ENCODE data around the gene DIP2B. TPM values are rescaled to one million over a fixed set of nuclear protein-coding genes. Genes with fewer than 3 reads are reported as not detected.

Gene DIP2B
- total and polyA plus RNA-seq, 2 of the 13 experiments (the other 11 are each of a cell fraction or from before 2014, with no cell fraction given) = 32.1 to 35.8 TPM

DNA sequence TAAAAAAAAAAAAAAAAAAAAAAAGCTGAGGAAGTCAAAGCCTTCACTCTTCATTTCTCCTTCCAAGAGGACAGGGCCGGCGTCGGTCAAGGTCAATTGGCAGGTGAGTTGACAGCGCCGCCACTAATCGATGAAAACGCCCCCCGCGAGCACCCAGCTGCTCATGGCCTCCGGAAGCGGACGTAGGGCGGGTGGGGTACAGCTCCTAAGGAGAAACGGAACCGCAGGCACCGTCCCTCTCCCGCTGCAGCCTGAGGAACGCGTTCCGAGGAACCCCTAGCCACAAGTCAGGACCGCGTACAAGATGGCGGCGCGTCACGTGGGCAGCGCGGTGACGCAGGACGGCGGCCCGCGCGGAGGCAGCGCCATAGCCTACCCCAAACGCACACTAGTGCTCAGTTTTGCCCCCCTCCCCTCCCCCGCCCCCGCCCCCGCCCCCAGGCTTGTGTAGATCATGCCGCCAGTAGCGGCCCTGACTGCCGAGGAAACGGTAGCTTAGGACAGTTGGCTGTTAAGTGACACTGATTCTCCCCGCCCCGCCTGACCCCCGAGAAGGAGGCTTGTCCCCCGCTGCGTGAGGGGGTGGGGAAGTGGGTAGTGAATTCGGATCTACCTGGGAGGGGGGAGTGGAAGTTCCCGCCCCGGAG is 259.0 kb downstream of the DIP2B start, which contains the start of gene ATF1 (continued):
- TF ChIP-seq, protein P1, sequence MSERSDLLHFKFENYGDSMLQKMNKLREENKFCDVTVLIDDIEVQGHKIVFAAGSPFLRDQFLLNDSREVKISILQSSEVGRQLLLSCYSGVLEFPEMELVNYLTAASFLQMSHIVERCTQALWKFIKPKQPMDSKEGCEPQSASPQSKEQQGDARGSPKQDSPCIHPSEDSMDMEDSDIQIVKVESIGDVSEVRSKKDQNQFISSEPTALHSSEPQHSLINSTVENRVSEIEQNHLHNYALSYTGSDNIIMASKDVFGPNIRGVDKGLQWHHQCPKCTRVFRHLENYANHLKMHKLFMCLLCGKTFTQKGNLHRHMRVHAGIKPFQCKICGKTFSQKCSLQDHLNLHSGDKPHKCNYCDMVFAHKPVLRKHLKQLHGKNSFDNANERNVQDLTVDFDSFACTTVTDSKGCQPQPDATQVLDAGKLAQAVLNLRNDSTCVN (CRISPR knock-in tag; IDR thresholded peaks at IDR 0.05; ENCODE audit: borderline replicate concordance) = peak; percentile 35; the same call in 1 of the 2 replicates
- TF ChIP-seq FUBP1 (CRISPR knock-in tag; IDR thresholded peaks at IDR 0.05; ENCODE audit: borderline replicate concordance) = 0 out of 2 replicates have a peak, but pooled peaks have one; percentile 38
- TF ChIP-seq KAT8 (CRISPR knock-in tag; IDR thresholded peaks at IDR 0.05) = peak; percentile 88
- TF ChIP-seq SOX5 (CRISPR knock-in tag; IDR thresholded peaks at IDR 0.05; ENCODE audit: borderline replicate concordance) = 0 out of 2 replicates have a peak, but pooled peaks have one; percentile 41
- peak; percentile 51 for TF ChIP-seq RAD21 (CRISPR knock-in tag; IDR thresholded peaks at IDR 0.05)
- no peak for TF ChIP-seq MBNL3 (CRISPR knock-in tag; conservative IDR thresholded peaks at IDR 0.05)
- TF ChIP-seq HDAC6 (IDR thresholded peaks at IDR 0.05; ENCODE audit: low read depth, low read length) = no peak
- TF ChIP-seq PCBP1 (IDR thresholded peaks at IDR 0.05; ENCODE audit: borderline replicate concordance, low read depth, low read length) = peak; percentile 95
- TF ChIP-seq SNAPC2 (CRISPR knock-in tag; IDR thresholded peaks at IDR 0.05) = no peak
- no peak for TF ChIP-seq TBP (CRISPR knock-in tag; IDR thresholded peaks at IDR 0.05)
- TF ChIP-seq, protein P2, sequence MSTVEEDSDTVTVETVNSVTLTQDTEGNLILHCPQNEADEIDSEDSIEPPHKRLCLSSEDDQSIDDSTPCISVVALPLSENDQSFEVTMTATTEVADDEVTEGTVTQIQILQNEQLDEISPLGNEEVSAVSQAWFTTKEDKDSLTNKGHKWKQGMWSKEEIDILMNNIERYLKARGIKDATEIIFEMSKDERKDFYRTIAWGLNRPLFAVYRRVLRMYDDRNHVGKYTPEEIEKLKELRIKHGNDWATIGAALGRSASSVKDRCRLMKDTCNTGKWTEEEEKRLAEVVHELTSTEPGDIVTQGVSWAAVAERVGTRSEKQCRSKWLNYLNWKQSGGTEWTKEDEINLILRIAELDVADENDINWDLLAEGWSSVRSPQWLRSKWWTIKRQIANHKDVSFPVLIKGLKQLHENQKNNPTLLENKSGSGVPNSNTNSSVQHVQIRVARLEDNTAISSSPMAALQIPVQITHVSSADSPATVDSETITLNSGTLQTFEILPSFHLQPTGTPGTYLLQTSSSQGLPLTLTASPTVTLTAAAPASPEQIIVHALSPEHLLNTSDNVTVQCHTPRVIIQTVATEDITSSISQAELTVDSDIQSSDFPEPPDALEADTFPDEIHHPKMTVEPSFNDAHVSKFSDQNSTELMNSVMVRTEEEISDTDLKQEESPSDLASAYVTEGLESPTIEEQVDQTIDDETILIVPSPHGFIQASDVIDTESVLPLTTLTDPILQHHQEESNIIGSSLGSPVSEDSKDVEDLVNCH (CRISPR knock-in tag; IDR thresholded peaks at IDR 0.05) = no peak
- peak; percentile 89 for TF ChIP-seq RBM22 (optimal IDR thresholded peaks at IDR 0.05; ENCODE audit: low read length)
- TF ChIP-seq, protein P3, sequence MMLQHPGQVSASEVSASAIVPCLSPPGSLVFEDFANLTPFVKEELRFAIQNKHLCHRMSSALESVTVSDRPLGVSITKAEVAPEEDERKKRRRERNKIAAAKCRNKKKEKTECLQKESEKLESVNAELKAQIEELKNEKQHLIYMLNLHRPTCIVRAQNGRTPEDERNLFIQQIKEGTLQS (CRISPR knock-in tag; IDR thresholded peaks at IDR 0.05) = no peak
- TF ChIP-seq SNAI1 (CRISPR knock-in tag; IDR thresholded peaks at IDR 0.05; ENCODE audit: borderline replicate concordance) = no peak
- peak; percentile 61; the same call in 1 of the 2 replicates for TF ChIP-seq PRMT3 (CRISPR knock-in tag; IDR thresholded peaks at IDR 0.05; ENCODE audit: borderline replicate concordance, low read depth)
- peak; percentile 81; the same call in 1 of the 2 replicates for TF ChIP-seq ZNF343 (CRISPR knock-in tag; IDR thresholded peaks at IDR 0.05)
- TF ChIP-seq NFIC (IDR thresholded peaks at IDR 0.05; ENCODE audit: low read length) = no peak
- no peak for TF ChIP-seq RARG (CRISPR knock-in tag; IDR thresholded peaks at IDR 0.05; ENCODE audit: low read depth)
- TF ChIP-seq PBX3 (CRISPR knock-in tag; IDR thresholded peaks at IDR 0.05; ENCODE audit: borderline replicate concordance) = no peak
